Progenitor cell of endocrine pancreas (in vitro differentiated cells): ENCODE data around the gene CEACAM20. TPM values are rescaled to one million over a fixed set of nuclear protein-coding genes. Genes with fewer than 3 reads are reported as not detected.
A peak's percentile ranks its signal among the peaks of the same experiment; 100 is the strongest.

ENCODE experiments used
- DNase-seq: peaks from one replicate; pipeline ENCODE4 v3.0.0; 2021; ENCODE audit warnings: low spot score; ENCODE audit not compliant: unreplicated experiment
- H3K27ac Mint-ChIP-seq: 2 replicates; pipeline ENCODE4 v1.8.0; 2021; ENCODE audit warnings: mild to moderate bottlenecking, moderate library complexity, mixed read lengths
- H3K27me3 Mint-ChIP-seq: 2 replicates; pipeline ENCODE4 v1.8.0; 2021; ENCODE audit warnings: mixed read lengths
- H3K36me3 Mint-ChIP-seq: 2 replicates; pipeline ENCODE4 v1.8.0; 2022; ENCODE audit warnings: mixed read lengths; ENCODE audit not compliant: insufficient read depth
- H3K4me1 Mint-ChIP-seq: 2 replicates; pipeline ENCODE4 v1.8.0; 2021; ENCODE audit warnings: low read depth, mixed read lengths
- H3K4me3 Mint-ChIP-seq: 2 replicates; pipeline ENCODE4 v1.8.0; 2021; ENCODE audit warnings: low read depth, mild to moderate bottlenecking, moderate library complexity, mixed read lengths
- H3K9me3 Mint-ChIP-seq: 2 replicates; pipeline ENCODE4 v1.8.0; 2021; ENCODE audit warnings: low read depth, mixed read lengths
- total RNA-seq: library from RNA; stranded (reverse); gene quantifications from 2 replicates; pipeline ENCODE4 v1.2.1, GENCODE V29; 2021
- TF ChIP-seq, protein P1 (sequence below): fragments of 200-600 bp; sonication (generic); IDR thresholded peaks from one replicate; pipeline ENCODE4 v1.5.0; 2021; ENCODE audit warnings: antibody characterized with exemption, mild to moderate bottlenecking; ENCODE audit not compliant: unreplicated experiment

CEACAM20 gene
- total RNA-seq, 1 donor from 2014 or later, result not detected

DNA sequence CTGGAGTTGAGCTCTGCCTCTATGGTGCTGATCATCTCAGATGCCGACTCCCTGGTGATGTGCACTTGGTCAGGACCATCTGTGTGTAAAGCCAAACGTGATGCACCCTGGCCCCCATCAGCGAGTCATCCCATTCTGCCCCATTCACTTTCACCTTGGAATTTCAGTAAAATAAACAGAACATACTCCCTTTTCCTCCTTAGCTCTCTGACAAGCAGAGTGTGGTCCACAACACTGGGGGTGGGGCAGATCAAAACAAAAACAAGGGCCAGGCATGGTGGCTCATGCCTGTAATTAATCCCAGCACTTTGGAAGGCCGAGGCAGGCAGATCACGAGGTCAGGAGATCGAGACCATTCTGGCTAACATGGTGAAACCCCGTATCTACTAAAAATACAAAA is 12.3 kb downstream of the CEACAM20 start:
- TF ChIP-seq, protein P1, sequence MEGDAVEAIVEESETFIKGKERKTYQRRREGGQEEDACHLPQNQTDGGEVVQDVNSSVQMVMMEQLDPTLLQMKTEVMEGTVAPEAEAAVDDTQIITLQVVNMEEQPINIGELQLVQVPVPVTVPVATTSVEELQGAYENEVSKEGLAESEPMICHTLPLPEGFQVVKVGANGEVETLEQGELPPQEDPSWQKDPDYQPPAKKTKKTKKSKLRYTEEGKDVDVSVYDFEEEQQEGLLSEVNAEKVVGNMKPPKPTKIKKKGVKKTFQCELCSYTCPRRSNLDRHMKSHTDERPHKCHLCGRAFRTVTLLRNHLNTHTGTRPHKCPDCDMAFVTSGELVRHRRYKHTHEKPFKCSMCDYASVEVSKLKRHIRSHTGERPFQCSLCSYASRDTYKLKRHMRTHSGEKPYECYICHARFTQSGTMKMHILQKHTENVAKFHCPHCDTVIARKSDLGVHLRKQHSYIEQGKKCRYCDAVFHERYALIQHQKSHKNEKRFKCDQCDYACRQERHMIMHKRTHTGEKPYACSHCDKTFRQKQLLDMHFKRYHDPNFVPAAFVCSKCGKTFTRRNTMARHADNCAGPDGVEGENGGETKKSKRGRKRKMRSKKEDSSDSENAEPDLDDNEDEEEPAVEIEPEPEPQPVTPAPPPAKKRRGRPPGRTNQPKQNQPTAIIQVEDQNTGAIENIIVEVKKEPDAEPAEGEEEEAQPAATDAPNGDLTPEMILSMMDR, result no peak
- Mint-ChIP-seq H3K27ac (no peak overlapping the region), H3K27me3 (peaks cover 9% of the 10 kb centered on the region), H3K36me3 (no peaks in the 10 kb centered on the region), H3K4me1 (no peaks in the 10 kb centered on the region), H3K4me3 (no peak overlapping the region), H3K9me3 (no peaks in the 10 kb centered on the region)
- DNase-seq, result no peak

DNA sequence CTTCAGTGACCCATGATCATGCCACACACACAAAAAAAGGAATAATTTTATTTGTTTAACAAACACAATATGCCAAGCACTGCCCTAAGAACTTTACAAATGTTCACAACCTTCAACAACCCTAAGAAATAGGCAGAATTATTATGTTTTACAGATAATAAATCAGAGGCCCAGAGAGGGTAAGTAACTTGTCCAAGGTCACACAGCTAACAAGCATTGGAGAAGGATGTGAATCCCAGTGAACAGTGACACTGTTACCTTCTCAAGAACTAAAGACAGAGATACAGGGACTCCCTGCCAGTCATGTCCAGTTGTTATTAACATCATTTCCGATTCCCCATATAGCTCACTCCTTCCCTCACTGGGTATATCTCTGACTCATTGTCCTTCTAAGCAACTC is 13.6 kb downstream of the CEACAM20 start:
- no peak overlapping the region for H3K4me3 Mint-ChIP-seq
- H3K27ac Mint-ChIP-seq, result no peak overlapping the region
- no peaks in the 10 kb centered on the region for H3K36me3 Mint-ChIP-seq
- TF ChIP-seq, protein P1, result no peak
- H3K9me3 Mint-ChIP-seq, result no peaks in the 10 kb centered on the region
- no peak for DNase-seq
- peaks cover 15% of the 10 kb centered on the region for H3K27me3 Mint-ChIP-seq
- H3K4me1 Mint-ChIP-seq, result no peaks in the 10 kb centered on the region

DNA sequence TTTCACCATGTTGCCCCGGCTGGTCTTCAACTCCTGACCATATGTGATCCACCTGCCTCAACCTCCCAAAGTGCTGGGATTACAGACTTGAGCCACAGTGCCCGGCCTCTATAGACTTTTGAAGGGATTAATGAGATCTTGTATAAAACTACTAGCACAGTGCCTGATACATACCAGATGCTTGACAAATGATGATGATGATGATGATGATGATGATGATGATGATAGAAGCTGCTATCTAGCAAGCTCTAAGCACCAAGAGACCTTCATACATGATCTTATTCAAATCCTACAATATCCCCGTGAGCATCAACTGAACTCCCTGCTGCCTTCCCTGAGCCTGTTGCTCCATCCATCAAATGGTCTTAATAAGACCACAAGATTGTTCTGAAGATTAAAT is 14.4 kb downstream of the CEACAM20 start:
- no peak overlapping the region for H3K27ac Mint-ChIP-seq
- H3K4me1 Mint-ChIP-seq, result no peaks in the 10 kb centered on the region
- no peaks in the 10 kb centered on the region for H3K9me3 Mint-ChIP-seq
- peaks cover 23% of the 10 kb centered on the region for H3K27me3 Mint-ChIP-seq
- H3K4me3 Mint-ChIP-seq, result no peak overlapping the region
- no peak for DNase-seq
- H3K36me3 Mint-ChIP-seq, result no peaks in the 10 kb centered on the region
- TF ChIP-seq, protein P1, result no peak

DNA sequence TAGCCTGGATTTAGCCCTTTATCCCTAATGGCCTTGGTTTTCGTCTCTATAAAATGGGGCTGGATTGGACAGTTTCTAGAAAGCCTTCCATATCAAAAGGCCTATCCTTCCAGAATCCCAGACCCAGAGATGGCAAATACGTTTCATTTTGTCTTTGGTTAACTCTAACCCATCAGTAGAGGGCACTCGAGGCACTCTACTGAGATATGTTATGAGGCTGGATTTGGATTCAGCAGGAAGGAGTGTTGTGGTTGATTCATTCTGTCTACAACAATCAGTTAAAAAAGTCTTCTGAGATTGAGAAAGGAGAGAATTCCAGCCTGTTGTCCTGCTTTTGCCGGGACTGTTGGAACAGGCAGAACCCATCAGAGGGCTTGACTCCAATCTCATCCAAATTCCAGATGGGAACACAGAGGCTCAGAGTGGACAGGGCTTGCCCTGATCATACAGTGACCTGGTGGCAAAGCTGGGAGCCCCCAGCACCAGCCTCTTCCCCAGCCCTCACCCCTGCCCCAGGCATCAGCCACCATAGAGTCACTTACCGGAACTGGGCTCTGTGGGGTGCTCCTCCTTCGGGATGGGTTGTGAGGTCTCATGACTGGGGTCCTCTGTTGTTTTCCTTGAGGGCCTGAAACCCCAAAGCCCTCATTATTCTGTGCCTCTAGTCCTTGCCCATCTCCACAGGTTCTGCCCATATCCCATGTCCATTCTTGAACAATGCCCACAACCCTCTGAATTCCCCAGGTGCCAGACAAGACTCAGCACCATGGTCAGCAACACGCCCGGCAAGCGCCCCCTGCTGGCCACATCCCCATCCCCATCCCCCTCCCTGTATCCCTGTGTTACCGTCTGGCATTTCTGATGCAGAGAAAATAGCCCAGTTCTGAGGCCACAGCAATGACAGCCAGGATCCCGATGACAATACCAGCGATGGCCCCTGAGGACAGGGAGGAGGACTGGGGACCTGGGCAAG is 16.9 kb downstream of the CEACAM20 start:
- no peak overlapping the region for H3K27ac Mint-ChIP-seq
- no peaks in the 10 kb centered on the region for H3K9me3 Mint-ChIP-seq
- peaks cover 44% of the 10 kb centered on the region for H3K27me3 Mint-ChIP-seq
- H3K4me3 Mint-ChIP-seq, result no peak overlapping the region
- TF ChIP-seq, protein P1, result peak; percentile 67
- no peaks in the 10 kb centered on the region for H3K36me3 Mint-ChIP-seq
- DNase-seq, result peak; percentile 55
- H3K4me1 Mint-ChIP-seq, result no peaks in the 10 kb centered on the region

DNA sequence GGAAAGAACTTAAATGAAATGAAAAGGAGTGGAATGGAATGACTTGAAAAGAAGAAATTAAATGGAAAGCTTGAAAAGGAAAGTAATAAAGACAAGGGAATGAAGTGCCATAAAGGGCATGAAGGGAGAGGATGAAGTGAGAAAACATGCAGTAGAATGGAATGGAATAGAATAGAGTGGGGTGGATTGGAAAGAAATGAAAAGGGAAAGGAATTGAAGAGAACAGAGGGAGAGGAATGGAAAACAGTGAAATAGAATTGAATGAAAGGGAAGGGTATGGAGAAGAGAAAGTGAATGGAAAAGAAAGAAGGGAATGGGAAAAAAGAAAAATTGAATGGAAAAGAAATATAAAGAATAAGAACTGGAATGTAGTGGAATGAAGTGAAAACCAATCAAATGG is 20.0 kb downstream of the CEACAM20 start:
- DNase-seq, result no peak
- no peaks in the 10 kb centered on the region for H3K9me3 Mint-ChIP-seq
- no peak overlapping the region for H3K27ac Mint-ChIP-seq
- TF ChIP-seq, protein P1, result no peak
- no peaks in the 10 kb centered on the region for H3K36me3 Mint-ChIP-seq
- H3K4me1 Mint-ChIP-seq, result no peaks in the 10 kb centered on the region
- H3K27me3 Mint-ChIP-seq, result peaks cover 64% of the 10 kb centered on the region
- no peak overlapping the region for H3K4me3 Mint-ChIP-seq
